NOMO-1 treated with DMSO at 0.1 percent for 48 hours (cell line): ENCODE results near the gene HSPBAP1.
"Not testable (repeated sequence)": the region's sequence is repeated elsewhere in the genome, so short reads cannot be mapped to it uniquely, and the experiment has no call there.

Experiments used
- DNase-seq: peaks from one replicate; lab custom pipeline; 2025; ENCODE audit not compliant: unreplicated experiment; lab: John Stamatoyannopoulos, UW

The HSPBAP1 gene

GRCh38 chr3:122742234-122742633 lies 51.4 kb downstream of the HSPBAP1 start:
- DNase-seq: no peak

- DNase-seq: no peak
Observed at GRCh38 chr3:122739172-122739571, 54.5 kb downstream of the HSPBAP1 start.

- DNase-seq: not testable (repeated sequence)
Observed at GRCh38 chr3:122732682-122733525, 60.7 kb downstream of the HSPBAP1 start.

- DNase-seq: no peak
Observed at GRCh38 chr3:122730240-122730639, 63.4 kb downstream of the HSPBAP1 start.

GRCh38 chr3:122728756-122729514 lies 64.7 kb downstream of the HSPBAP1 start:
- no peak for DNase-seq

- DNase-seq: no peak
Observed at GRCh38 chr3:122728186-122728585, 65.4 kb downstream of the HSPBAP1 start.

GRCh38 chr3:122727766-122728165 lies 65.9 kb downstream of the HSPBAP1 start:
- no peak for DNase-seq

- DNase-seq: peak; percentile 0
Observed at GRCh38 chr3:122727294-122727693, 66.3 kb downstream of the HSPBAP1 start.

GRCh38 chr3:122725106-122725505 lies 68.5 kb downstream of the HSPBAP1 start:
- no peak for DNase-seq

GRCh38 chr3:122719273-122719921 lies 74.2 kb downstream of the HSPBAP1 start:
- no peak for DNase-seq

- no peak for DNase-seq
Observed at GRCh38 chr3:122716667-122717066, 77.0 kb downstream of the HSPBAP1 start.

- DNase-seq: no peak
Observed at GRCh38 chr3:122714273-122714672, 79.4 kb downstream of the HSPBAP1 start.

GRCh38 chr3:122710616-122711251 lies 82.9 kb downstream of the HSPBAP1 start:
- not testable (repeated sequence) for DNase-seq

- no peak for DNase-seq
Observed at GRCh38 chr3:122705379-122705778, 88.3 kb downstream of the HSPBAP1 start.

GRCh38 chr3:122700193-122700592 lies 93.4 kb downstream of the HSPBAP1 start:
- DNase-seq: no peak

GRCh38 chr3:122697952-122698620 lies 95.5 kb downstream of the HSPBAP1 start:
- no peak for DNase-seq

GRCh38 chr3:122695927-122696561 lies 97.6 kb downstream of the HSPBAP1 start:
- DNase-seq: no peak

GRCh38 chr3:122694966-122695365 lies 98.7 kb downstream of the HSPBAP1 start:
- DNase-seq: no peak

GRCh38 chr3:122692674-122693073 lies 101.0 kb downstream of the HSPBAP1 start:
- DNase-seq: no peak

- DNase-seq: no peak
Observed at GRCh38 chr3:122691195-122691594, 102.4 kb downstream of the HSPBAP1 start.
